Breast epithelium (tissue), 3 donors: ENCODE results near the gene BRAP.

Experiments
- POLR2AphosphoS5 ChIP-seq, 3 donors: sonication (generic); formaldehyde crosslinking; IDR thresholded peaks; one replicate each; pipeline ENCODE4 v1.6.1; 2017; ENCODE audit warnings: antibody characterized with exemption in 3 of 3
- TF ChIP-seq, protein P1 (sequence below), 3 donors: fragments of 450-650 bp; IDR thresholded peaks; one replicate each; pipeline ENCODE4 v1.5.1; 2016 to 2017; ENCODE audit warnings: antibody characterized with exemption in 3 of 3, mild to moderate bottlenecking in 3 of 3, moderate library complexity in 3 of 3

DNA sequence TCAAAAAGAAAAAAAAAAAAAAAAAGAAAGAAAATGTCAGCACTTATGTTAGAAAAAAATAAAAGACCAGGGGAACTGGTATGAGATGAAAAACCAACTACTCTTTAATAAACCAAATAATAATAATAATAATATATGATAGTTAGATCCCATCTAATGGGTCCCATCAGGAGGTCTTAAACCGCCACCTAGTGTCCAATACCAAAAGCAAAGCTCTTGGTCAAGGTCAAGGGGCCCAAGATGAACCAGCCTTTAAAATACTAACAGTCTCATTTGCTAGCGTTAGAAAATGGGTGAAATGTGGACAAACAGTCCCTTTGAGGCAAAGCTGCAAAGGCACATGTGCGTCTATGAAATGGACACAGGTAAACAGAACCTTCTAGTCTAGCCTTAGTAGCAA is 12.3 kb downstream of the BRAP start:
- TF ChIP-seq, protein P1, sequence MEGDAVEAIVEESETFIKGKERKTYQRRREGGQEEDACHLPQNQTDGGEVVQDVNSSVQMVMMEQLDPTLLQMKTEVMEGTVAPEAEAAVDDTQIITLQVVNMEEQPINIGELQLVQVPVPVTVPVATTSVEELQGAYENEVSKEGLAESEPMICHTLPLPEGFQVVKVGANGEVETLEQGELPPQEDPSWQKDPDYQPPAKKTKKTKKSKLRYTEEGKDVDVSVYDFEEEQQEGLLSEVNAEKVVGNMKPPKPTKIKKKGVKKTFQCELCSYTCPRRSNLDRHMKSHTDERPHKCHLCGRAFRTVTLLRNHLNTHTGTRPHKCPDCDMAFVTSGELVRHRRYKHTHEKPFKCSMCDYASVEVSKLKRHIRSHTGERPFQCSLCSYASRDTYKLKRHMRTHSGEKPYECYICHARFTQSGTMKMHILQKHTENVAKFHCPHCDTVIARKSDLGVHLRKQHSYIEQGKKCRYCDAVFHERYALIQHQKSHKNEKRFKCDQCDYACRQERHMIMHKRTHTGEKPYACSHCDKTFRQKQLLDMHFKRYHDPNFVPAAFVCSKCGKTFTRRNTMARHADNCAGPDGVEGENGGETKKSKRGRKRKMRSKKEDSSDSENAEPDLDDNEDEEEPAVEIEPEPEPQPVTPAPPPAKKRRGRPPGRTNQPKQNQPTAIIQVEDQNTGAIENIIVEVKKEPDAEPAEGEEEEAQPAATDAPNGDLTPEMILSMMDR (IDR thresholded peaks at IDR 0.05), result peak in 1 of 3 donors; percentile 23
- TF ChIP-seq POLR2AphosphoS5 (IDR thresholded peaks at IDR 0.05), result no peak
